Measurements from ENCODE around the gene YTHDF1. TPM values are rescaled to one million over a fixed set of nuclear protein-coding genes. Genes with fewer than 3 reads are reported as not detected.
A peak's percentile ranks its signal among the peaks of the same experiment; 100 is the strongest.

The YTHDF1 gene
- total and polyA plus RNA-seq, 2 of the 4 experiments (the other 2 are of a cell fraction) = 10.9 to 22.6 TPM

DNA sequence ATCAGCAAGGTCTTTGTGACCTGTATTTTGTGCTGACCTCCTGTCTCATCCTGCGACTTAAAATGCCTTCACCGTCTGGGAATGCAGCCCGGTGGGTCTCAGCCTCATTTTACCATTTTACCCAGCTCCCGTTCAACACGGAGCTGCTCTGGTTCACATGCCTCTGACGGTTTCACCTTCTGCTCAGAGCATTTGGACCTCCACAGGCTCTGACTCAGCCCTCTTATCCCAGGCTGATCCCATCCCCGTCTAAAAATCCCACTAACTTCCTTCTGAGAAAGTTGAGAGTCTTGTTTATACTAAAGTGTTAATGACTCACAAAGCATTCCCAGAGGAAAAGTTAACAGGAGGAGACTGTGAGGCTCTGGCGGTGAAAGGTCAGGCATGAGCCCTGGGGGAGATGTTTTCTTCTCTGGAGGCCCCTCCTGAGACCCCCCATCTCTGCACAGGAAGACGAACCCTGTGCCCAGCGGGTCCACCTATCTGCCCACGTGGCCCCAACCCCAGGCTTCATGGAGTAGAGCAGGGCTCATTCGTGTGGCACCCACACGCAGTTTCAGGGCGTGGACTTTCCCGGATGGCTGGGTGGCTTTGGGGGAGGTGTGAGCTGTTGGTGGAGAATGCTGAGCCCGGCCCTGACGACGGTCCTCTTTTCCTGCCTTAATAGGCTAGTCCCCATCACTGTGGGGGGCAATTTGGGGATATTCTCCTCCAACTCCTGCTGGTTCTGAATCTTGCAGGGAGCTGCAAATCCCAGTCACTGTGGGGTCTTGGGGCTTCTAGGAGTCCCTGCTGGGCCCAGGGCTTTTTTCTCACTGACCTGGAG lies 16.5 kb upstream of the YTHDF1 start (continued):
- TF ChIP-seq, protein P1, sequence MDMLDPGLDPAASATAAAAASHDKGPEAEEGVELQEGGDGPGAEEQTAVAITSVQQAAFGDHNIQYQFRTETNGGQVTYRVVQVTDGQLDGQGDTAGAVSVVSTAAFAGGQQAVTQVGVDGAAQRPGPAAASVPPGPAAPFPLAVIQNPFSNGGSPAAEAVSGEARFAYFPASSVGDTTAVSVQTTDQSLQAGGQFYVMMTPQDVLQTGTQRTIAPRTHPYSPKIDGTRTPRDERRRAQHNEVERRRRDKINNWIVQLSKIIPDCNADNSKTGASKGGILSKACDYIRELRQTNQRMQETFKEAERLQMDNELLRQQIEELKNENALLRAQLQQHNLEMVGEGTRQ (IDR thresholded peaks at IDR 0.05; ENCODE audit: low read depth, low read length) = peak; percentile 35; the same call in 1 of the 2 replicates
- peak; percentile 56; the same call in 1 of the 2 replicates for TF ChIP-seq POLR2A (IDR thresholded peaks at IDR 0.05; ENCODE audit: low read depth, low read length)

DNA sequence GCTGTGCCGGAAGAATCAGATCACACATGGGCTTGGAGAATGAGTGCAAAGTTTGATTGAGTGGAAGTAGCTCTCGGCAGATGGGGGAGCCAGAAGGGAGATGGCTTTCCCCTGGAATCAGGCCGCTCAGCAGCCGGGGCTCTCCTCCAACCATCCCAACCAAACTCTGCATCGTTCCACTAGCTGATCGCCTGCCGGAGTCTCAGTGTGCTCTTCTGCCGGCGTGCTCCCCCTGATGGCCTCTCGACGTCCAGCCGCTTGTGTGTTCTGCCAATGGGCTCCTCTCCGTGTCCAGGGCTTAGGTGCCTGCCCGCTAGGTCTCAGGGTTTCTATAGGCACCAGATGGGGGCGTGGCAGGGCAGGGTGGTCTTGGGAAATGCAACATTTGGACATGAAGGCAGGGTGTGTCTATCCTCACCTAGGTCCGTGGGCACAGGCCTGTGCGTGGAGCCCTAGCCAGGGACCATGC lies 14.9 kb upstream of the YTHDF1 start:
- Histone ChIP-seq H4K91ac (ENCODE audit: insufficient read depth, low read depth, low read length) (peak overlapping the region; percentile 19), H2AK9ac (replicated peaks; ENCODE audit: low read depth, low read length, poor library complexity) (peak overlapping the region; percentile 44), H4K5ac (ENCODE audit: low read depth, low read length) (peak overlapping the region; percentile 51; the same call in 1 of the 2 replicates), H2BK120ac (ENCODE audit: low read depth, low read length) (0 out of 2 replicates have a peak overlapping the region, but pooled peaks have one; percentile 26), H3K4ac (ENCODE audit: low read depth, low read length) (peak overlapping the region; percentile 69), H2BK5ac (ENCODE audit: low read depth, low read length, poor library complexity, severe bottlenecking) (no peak overlapping the region), H3K14ac (replicated peaks; ENCODE audit: low read depth, low read length) (no peak overlapping the region; the same call in 1 of the 2 replicates), H3K9me1 (ENCODE audit: insufficient read depth, low read length) (peaks cover 10% of the 10 kb centered on the region; the same call in 1 of the 2 replicates), H3K56ac (ENCODE audit: extremely low read depth, insufficient read depth, low read length) (no peak overlapping the region), H3K4me1 (ENCODE audit: control insufficient read depth, insufficient read depth, low read length) (peaks cover 22% of the 10 kb centered on the region), H3K9me3 (ENCODE audit: control insufficient read depth, insufficient read depth, low read length) (no peaks in the 10 kb centered on the region), H3K79me1 (ENCODE audit: low read depth in 1 of 2, low read length in 2 of 2) (no peaks in the 10 kb centered on the region), H3K9ac (ENCODE audit: low read depth, low read length) (0 out of 2 replicates have a peak overlapping the region, but pooled peaks have one; percentile 13), H3K27me3 (ENCODE audit: control insufficient read depth, insufficient read depth, low read length) (no peaks in the 10 kb centered on the region), H4K8ac (ENCODE audit: low read depth in 2 of 2, low read length in 2 of 2) (peak overlapping the region in 1 of 2 experiments; percentile 49; a peak in 1 of 4 replicates), H2BK15ac (ENCODE audit: low read depth, low read length) (0 out of 3 replicates have a peak overlapping the region, but pooled peaks have one; percentile 40), H4K20me1 (ENCODE audit: insufficient read depth, low read length) (peaks cover 3% of the 10 kb centered on the region; the same call in 1 of the 2 replicates), H3K36me3 (ENCODE audit: control insufficient read depth, insufficient read depth, low read length) (no peaks in the 10 kb centered on the region), H3K4me2 (ENCODE audit: low read depth, low read length) (no peak overlapping the region; the same call in 1 of the 2 replicates), H2BK20ac (ENCODE audit: low read depth, low read length) (peak overlapping the region; percentile 67), H2AFZ (replicated peaks; ENCODE audit: low read length, poor library complexity) (peak overlapping the region; percentile 61), H3K4me3 (ENCODE audit: insufficient read depth, low read depth, low read length) (no peak overlapping the region), H3K18ac (ENCODE audit: low read depth, low read length) (no peak overlapping the region), H3K23ac (ENCODE audit: low read depth, low read length) (no peak overlapping the region), H3K27ac (ENCODE audit: insufficient read depth, low read length) (no peak overlapping the region), H2AK5ac (ENCODE audit: low read depth, low read length) (peak overlapping the region; percentile 49; the same call in 1 of the 2 replicates)
- POLR2A ChIA-PET (ENCODE audit: unreplicated experiment) = no interaction called here
- BruUV-seq (replicated peaks) = no TSS peak
- in situ Hi-C loops (cut with MboI; ENCODE audit: low sequenced_read_pairs) = loop anchor here (5.0 kb wide), 1 partner anchor 41 kb away; the partner anchor contains the start of gene ARFGAP1
- DNase-seq (peak; percentile 60), ATAC-seq (ENCODE audit: low read depth) (peak; percentile 50)
- intact Hi-C loops (cut with micrococcal nuclease) = loop anchor here (5.0 kb wide), 1 partner anchor 41 kb away; the partner anchor contains the start of gene ARFGAP1
- dilution Hi-C loops (cut with HindIII; ENCODE audit: low sequenced_read_pairs, unreplicated experiment) = no loop called here
- CTCF ChIA-PET = no interaction called here
- 47% methylated on average over 3 of the region's 17 CpGs; no CpG with 5 or more reads in 1 of the 2 experiments for WGBS, 2 experiments (ENCODE audit: extremely low coverage in 2 of 2, insufficient read length in 1 of 2)
- TF ChIP-seq FOS (IDR thresholded peaks at IDR 0.05; ENCODE audit: low read depth, low read length) (no peak), RCOR1 (IDR thresholded peaks at IDR 0.05; ENCODE audit: insufficient replicate concordance, low read length) (no peak), BHLHE40 (IDR thresholded peaks at IDR 0.05; ENCODE audit: low read depth, low read length) (no peak), NFE2L2 (IDR thresholded peaks at IDR 0.05; ENCODE audit: low read depth, low read length) (no peak), RAD21 (IDR thresholded peaks at IDR 0.05; ENCODE audit: low read length) (peak; percentile 48), POLR2A (IDR thresholded peaks at IDR 0.05; ENCODE audit: low read depth, low read length) (peak; percentile 9; the same call in 1 of the 2 replicates), CEBPB (IDR thresholded peaks at IDR 0.05; ENCODE audit: low read depth, low read length) (no peak), MAZ (IDR thresholded peaks at IDR 0.05; ENCODE audit: borderline replicate concordance, low read depth, low read length) (no peak)
- TF ChIP-seq, protein P1 (IDR thresholded peaks at IDR 0.05; ENCODE audit: low read depth, low read length) = no peak
- TF ChIP-seq, protein P2, sequence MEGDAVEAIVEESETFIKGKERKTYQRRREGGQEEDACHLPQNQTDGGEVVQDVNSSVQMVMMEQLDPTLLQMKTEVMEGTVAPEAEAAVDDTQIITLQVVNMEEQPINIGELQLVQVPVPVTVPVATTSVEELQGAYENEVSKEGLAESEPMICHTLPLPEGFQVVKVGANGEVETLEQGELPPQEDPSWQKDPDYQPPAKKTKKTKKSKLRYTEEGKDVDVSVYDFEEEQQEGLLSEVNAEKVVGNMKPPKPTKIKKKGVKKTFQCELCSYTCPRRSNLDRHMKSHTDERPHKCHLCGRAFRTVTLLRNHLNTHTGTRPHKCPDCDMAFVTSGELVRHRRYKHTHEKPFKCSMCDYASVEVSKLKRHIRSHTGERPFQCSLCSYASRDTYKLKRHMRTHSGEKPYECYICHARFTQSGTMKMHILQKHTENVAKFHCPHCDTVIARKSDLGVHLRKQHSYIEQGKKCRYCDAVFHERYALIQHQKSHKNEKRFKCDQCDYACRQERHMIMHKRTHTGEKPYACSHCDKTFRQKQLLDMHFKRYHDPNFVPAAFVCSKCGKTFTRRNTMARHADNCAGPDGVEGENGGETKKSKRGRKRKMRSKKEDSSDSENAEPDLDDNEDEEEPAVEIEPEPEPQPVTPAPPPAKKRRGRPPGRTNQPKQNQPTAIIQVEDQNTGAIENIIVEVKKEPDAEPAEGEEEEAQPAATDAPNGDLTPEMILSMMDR (conservative IDR thresholded peaks at IDR 0.05; ENCODE audit: low read depth, low read length) = peak; percentile 57
